ENCODE data around the gene TCEA3. TPM values are rescaled to one million over a fixed set of nuclear protein-coding genes. Genes with fewer than 3 reads are reported as not detected.

TCEA3 gene
- total RNA-seq, 4 donors from 2014 or later = 9.1 to 30.7 (median 25.1) TPM

GRCh38 chr1:23339632-23340031, 84.9 kb downstream of the TCEA3 start:
- DNase-seq = no peak
- Histone ChIP-seq H3K4me3 (no peak overlapping the region), H3K36me3 (peaks cover 7 to 35% (median 8%) of the 10 kb centered on the region in 3 donors), H3K9me3 (no peaks in the 10 kb centered on the region), H3K4me1 (peaks cover 6 to 65% (median 44%) of the 10 kb centered on the region in 3 donors), H3K27me3 (no peaks in the 10 kb centered on the region), H3K27ac (no peak overlapping the region)
- WGBS, 2 donors = 60 to 61% methylated on average over 4 of the region's 4 CpGs
- no peak for TF ChIP-seq POLR2A (IDR thresholded peaks at IDR 0.05)
- no peak for TF ChIP-seq CTCF (IDR thresholded peaks at IDR 0.05)
- intact Hi-C loops (cut with DNase I) = no loop called here

GRCh38 chr1:23337869-23338268, 86.7 kb downstream of the TCEA3 start:
- Histone ChIP-seq H3K27me3 (no peaks in the 10 kb centered on the region), H3K9me3 (no peaks in the 10 kb centered on the region), H3K4me1 (peaks cover 2 to 60% (median 44%) of the 10 kb centered on the region in 3 donors), H3K4me3 (no peak overlapping the region), H3K27ac (no peak overlapping the region), H3K36me3 (peaks cover 11 to 52% (median 13%) of the 10 kb centered on the region in 3 donors)
- DNase-seq = no peak
- WGBS, 2 donors = 86 to 90% methylated on average over 2 of the region's 2 CpGs
- intact Hi-C loops (cut with DNase I) = no loop called here
- TF ChIP-seq POLR2A (IDR thresholded peaks at IDR 0.05) (no peak), CTCF (IDR thresholded peaks at IDR 0.05) (no peak)

GRCh38 chr1:23331713-23332112, 92.8 kb downstream of the TCEA3 start:
- intact Hi-C loops (cut with DNase I) = no loop called here
- H3K4me3 ChIP-seq = no peak overlapping the region
- DNase-seq = no peak
- no peak overlapping the region for H3K27ac ChIP-seq
- no peak for TF ChIP-seq POLR2A (IDR thresholded peaks at IDR 0.05)
- no peak for TF ChIP-seq CTCF (IDR thresholded peaks at IDR 0.05)
- H3K4me1 ChIP-seq = peaks cover 0 to 10% (median 0%) of the 10 kb centered on the region in 3 donors
- H3K27me3 ChIP-seq = no peaks in the 10 kb centered on the region
- peaks cover 19 to 99% (median 32%) of the 10 kb centered on the region in 3 donors for H3K36me3 ChIP-seq
- no peaks in the 10 kb centered on the region for H3K9me3 ChIP-seq
- 91 to 95% methylated on average over 8 of the region's 8 CpGs for WGBS, 2 donors

Other genes starting within 250 kb of the TCEA3 start
- not detected for gene HTR1D, start 207.2 kb downstream of the TCEA3 start, total RNA-seq
- gene HNRNPR, start 80.5 kb downstream of the TCEA3 start, total RNA-seq = 10 to 100 TPM; 60.9 to 90.2 (median 76.8) TPM
- 10 to 100 TPM; 14.9 to 33.6 (median 24.8) TPM for gene ZNF436, start 54.9 kb downstream of the TCEA3 start, total RNA-seq
- 10 to 100 TPM; 17.6 to 39.0 (median 30.5) TPM for gene ASAP3, start 59.4 kb upstream of the TCEA3 start, total RNA-seq
- 10 to 100 TPM; 10.1 to 16.9 (median 11.8) TPM for gene E2F2, start 106.5 kb upstream of the TCEA3 start, total RNA-seq
- 10 to 100 TPM; 12.6 to 62.9 (median 37.5) TPM for gene ID3, start 134.8 kb upstream of the TCEA3 start, total RNA-seq